ENCODE results near the gene CAPN5.

The CAPN5 gene

DNA sequence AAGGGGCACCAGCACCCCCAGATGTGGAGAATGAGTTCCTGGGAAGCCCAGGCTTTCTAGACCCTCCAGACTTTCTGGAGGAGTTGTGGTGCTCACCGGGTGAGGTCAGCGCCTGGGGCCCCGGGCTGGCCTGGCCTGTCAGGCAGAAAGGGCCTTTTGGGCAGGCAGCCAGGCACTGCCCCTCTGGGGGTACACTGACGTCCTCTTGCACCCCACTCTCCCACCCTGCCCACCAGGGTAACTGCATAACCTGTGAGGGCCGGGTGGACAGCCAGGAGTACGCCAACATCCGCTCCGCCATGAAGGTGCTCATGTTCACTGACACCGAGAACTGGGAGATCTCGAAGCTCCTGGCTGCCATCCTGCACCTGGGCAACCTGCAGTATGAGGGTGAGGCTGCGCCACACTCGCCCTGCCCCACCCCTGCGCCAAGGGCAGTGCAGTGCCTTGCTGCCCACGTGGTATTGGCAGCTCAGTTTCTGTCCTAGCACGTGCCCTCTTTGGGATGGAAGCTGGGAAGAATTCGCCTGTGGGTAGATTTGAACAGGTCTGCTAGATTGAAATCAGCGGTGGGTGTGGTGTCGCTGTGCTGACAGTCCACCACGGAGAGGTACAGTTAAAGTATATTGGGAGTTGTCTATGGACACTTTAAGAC, 91.4 kb downstream of the CAPN5 start:
- DNase-seq (ENCODE audit: extremely low spot score, insufficient read length, low read depth) (no peak), FAIRE-seq (no peak)

DNA sequence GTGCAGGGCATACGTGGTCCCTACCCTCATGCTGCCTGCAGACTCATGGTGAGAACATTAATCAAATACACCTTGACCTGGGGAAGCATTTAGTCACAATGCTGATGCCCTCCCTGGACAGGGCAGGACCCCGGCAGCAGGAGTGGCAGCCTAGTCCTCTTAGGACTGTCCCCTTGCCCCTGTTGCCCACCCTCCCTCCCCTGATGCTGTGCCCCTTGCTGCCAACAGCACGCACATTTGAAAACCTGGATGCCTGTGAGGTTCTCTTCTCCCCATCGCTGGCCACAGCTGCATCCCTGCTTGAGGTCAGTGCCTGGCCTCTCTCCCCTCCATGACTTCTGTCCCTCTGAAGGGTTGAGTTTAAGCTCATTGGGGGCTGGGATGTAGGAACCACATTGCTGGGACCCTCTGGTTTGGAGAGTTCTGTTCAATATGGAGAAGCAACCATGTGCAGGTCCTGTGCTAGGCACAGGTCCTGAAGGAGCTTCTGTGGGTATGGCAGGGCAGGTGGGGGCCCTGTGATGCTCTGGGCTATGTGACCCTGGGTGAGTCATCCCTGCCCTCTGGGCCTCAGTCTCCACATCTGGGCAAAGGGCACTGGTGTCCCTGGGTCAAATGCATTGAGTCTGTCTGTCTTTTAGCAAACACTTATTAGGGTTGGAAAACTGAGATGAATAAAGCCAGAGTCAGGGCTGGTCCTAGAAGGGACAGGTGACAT, 92.6 kb downstream of the CAPN5 start:
- FAIRE-seq, result no peak

DNA sequence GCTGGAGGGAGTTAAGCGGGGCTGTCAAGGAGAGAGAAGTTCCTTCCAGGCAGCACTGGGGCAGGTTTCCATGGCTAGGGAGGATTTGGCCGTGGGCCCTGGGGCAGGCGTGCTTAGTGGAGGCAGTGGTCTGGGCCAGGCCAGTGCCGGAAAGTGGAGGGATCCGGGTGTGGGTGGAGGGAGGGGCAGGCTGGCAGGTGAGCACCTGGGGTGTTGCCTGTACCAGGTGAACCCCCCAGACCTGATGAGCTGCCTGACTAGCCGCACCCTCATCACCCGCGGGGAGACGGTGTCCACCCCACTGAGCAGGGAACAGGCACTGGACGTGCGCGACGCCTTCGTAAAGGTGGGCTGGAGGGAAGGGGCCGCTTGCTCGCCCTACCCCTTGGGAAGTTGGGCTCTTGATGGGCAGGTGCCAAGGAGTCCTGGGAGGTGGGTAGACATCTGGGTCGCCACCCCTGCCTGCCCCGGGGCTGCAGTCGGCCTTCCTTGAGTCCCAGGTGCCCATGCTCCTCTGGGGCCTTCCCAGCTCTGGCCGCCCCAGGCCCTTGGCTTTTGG, 93.2 kb downstream of the CAPN5 start:
- DNase-seq (ENCODE audit: extremely low spot score, insufficient read length, low read depth), result no peak
- FAIRE-seq, result no peak

More for the DNA sequence above, 92.6 kb downstream of the CAPN5 start:
- no peak for DNase-seq (ENCODE audit: extremely low spot score, insufficient read length, low read depth)

GRCh38 chr11:77163271-77163670, 96.5 kb downstream of the CAPN5 start:
- no peak for DNase-seq (ENCODE audit: extremely low spot score, insufficient read length, low read depth)
- FAIRE-seq, result no peak

GRCh38 chr11:77165066-77165465, 98.3 kb downstream of the CAPN5 start:
- DNase-seq (ENCODE audit: extremely low spot score, insufficient read length, low read depth) (no peak), FAIRE-seq (no peak)

DNA sequence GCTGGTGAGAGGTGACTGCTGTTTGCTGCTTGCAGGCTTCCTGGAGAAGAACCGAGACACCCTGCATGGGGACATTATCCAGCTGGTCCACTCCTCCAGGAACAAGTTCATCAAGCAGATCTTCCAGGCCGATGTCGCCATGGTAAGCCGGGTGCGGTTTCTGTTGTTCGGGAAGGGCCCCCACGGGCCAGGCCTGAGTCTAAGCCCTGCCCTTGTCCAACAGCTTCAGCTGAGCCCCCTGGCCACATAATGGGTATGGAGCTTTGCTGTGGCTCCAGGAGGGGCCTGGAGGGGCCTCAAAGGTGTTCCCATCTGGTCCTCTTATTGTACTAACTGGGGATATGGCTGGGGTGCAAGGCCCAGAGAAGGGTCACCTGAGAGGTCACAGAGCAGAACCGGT, 99.2 kb downstream of the CAPN5 start:
- no peak for DNase-seq (ENCODE audit: extremely low spot score, insufficient read length, low read depth)
- no peak for FAIRE-seq

DNA sequence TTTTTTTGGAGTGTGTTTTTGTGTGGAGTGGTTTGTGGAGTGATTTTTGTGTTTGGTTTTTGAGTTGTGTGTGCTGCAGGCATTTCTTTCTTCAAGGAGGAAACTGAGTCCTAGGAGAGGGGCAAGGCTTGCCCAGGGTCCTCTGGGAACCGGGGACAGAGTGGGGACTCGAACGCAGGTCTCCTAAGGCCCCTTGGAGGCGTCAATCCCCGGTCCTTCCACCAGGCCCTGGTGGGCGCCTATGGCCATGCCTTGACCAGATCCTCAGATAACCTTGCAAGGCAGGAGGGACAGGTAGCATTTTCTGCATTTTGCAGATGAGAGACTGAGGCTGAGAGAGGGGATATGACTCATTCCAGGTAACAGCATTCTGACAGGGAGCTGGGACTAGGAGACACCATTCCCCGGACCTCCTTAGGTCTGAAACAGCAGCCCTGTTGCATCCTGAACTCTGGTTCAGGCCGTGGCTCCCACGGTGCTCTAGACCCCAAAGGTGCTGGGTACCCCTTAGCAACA, 100.4 kb downstream of the CAPN5 start:
- DNase-seq (ENCODE audit: extremely low spot score, insufficient read length, low read depth), result no peak
- FAIRE-seq, result no peak

- DNase-seq (ENCODE audit: extremely low spot score, insufficient read length, low read depth), result no peak
These were observed 101.0 kb downstream of the CAPN5 start for GRCh38 chr11:77167791-77168190.

GRCh38 chr11:77170107-77170506, 103.3 kb downstream of the CAPN5 start:
- DNase-seq (ENCODE audit: extremely low spot score, insufficient read length, low read depth) (no peak), FAIRE-seq (no peak)

More at GRCh38 chr11:77167791-77168190, 101.0 kb downstream of the CAPN5 start:
- FAIRE-seq, result no peak

DNA sequence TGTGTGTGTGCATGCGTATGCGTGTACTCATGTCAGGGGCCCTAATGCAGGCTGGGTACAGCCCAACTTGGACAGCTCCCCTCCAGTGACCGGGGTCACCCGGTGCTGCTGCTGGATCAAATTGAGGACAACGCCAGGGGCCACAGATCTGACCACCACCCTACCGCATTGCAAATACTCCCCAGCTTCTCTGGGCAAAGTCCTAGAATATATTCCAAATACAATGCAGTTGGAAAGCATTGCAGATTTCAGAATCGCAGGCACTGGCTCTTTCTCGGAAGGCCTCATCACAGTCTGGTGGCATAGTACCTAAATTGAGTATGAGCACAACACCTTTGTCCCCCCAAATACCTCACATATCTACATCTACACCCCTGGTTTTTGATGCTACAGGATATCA, 104.5 kb downstream of the CAPN5 start:
- DNase-seq (ENCODE audit: extremely low spot score, insufficient read length, low read depth), result no peak
- FAIRE-seq, result no peak

- no peak for DNase-seq (ENCODE audit: extremely low spot score, insufficient read length, low read depth)
- FAIRE-seq, result no peak
These were observed 105.3 kb downstream of the CAPN5 start for GRCh38 chr11:77171885-77172665.

DNA sequence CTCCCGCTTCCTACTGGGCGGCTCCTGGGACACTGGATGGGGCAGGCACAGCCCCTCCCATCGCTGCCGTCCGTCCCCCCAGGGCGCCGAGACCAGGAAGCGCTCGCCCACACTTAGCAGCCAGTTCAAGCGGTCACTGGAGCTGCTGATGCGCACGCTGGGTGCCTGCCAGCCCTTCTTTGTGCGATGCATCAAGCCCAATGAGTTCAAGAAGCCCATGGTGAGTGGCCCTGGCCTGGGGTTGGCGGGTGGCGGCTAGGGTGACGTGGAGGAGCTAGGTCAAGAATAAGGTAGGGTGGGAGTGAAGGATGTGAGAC, 105.9 kb downstream of the CAPN5 start:
- FAIRE-seq, result no peak
- DNase-seq (ENCODE audit: extremely low spot score, insufficient read length, low read depth), result no peak

GRCh38 chr11:77173494-77173893, 106.7 kb downstream of the CAPN5 start:
- no peak for DNase-seq (ENCODE audit: extremely low spot score, insufficient read length, low read depth)

GRCh38 chr11:77174559-77174958, 107.8 kb downstream of the CAPN5 start:
- DNase-seq (ENCODE audit: extremely low spot score, insufficient read length, low read depth) (no peak), FAIRE-seq (no peak)

More at GRCh38 chr11:77173494-77173893, 106.7 kb downstream of the CAPN5 start:
- FAIRE-seq, result no peak

DNA sequence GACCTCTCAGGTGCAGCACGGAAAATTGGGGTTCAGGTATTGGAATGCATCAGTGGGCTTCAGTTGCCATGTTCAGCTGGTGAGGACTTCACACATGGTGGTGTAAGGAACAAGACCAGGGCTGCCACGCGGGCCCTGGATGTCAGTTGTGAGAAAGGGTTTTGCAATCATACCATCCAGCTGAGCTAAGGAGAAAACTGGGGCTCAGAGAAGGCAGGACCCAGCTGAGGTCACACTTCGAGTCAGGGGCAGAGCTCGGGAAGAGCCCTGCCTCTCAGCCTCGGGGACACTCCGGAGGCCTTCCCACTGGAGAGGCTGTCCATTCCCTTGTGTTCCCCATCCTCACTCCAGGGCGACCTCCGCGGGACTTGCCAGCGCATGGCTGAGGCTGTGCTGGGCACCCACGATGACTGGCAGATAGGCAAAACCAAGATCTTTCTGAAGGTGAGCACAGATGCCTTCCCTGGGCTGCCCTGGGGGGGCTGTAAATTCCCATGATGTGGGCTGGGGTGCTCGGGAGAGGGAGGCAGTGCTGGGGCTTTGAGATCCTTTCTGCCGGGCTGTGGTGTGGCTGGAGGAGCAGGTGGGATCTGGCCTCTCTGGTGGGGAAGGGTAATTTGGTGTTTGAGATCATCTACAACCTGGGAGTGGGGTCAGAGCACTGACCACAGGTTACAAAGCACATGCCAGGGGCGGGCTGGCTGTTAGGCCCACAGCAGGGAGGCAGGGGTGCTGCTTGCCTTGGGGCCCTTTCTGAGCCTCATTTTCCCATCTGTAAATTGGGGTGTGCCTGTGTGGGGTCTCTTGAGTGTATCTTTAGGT, 108.5 kb downstream of the CAPN5 start:
- no peak for DNase-seq (ENCODE audit: extremely low spot score, insufficient read length, low read depth)
- no peak for FAIRE-seq
